Activated B cell treated with CpG ODN at 0.5 μM for 24 hours (primary cell): ENCODE measurements around the gene PROK2. TPM values are rescaled to one million over a fixed set of nuclear protein-coding genes. Genes with fewer than 3 reads are reported as not detected.

Source experiments
- ATAC-seq: fragments of 200-7000 bp; cut with Tn5 transposase; one replicate; pipeline ENCODE4 v1.10.0; 2021; ENCODE audit warnings: low read depth, mild to moderate bottlenecking, moderate library complexity
- CTCF ChIA-PET: fragments of 350-600 bp; sonication (Branson Sonifier 250); formaldehyde crosslinking; loops from one replicate; lab custom pipeline; 2021; ENCODE audit warnings: antibody characterized with exemption; lab: Charles Lee
- POLR2A ChIA-PET: fragments of 350-600 bp; sonication (Branson Sonifier 250); formaldehyde crosslinking; loops from one replicate; lab custom pipeline; 2021; ENCODE audit warnings: antibody characterized with exemption; lab: Charles Lee
- DNase-seq: peaks from one replicate; pipeline ENCODE4 v3.0.0; 2022
- H3K27ac Mint-ChIP-seq: one replicate; pipeline ENCODE4 v1.8.0; 2020; ENCODE audit warnings: mixed read lengths
- H3K27me3 Mint-ChIP-seq: one replicate; pipeline ENCODE4 v1.8.0; 2021; ENCODE audit warnings: mixed read lengths
- H3K36me3 Mint-ChIP-seq: one replicate; pipeline ENCODE4 v1.8.0; 2021; ENCODE audit warnings: low read depth, mixed read lengths
- H3K4me1 Mint-ChIP-seq: one replicate; pipeline ENCODE4 v1.8.0; 2021; ENCODE audit warnings: mixed read lengths
- H3K4me3 Mint-ChIP-seq: one replicate; pipeline ENCODE4 v1.8.0; 2020; ENCODE audit warnings: mild to moderate bottlenecking, mixed read lengths
- H3K9me3 Mint-ChIP-seq: one replicate; pipeline ENCODE4 v1.8.0; 2020; ENCODE audit warnings: mixed read lengths
- CTCF ChIP-seq: fragments of 200-600 bp; IDR thresholded peaks from one replicate; pipeline ENCODE4 v1.8.0; 2022; ENCODE audit warnings: antibody characterized with exemption, mild to moderate bottlenecking
- intact Hi-C: fragments of 100-400 bp; cut with micrococcal nuclease; formaldehyde crosslinking; loops from one replicate; pipeline ENCODE4 v1.15.1; 2024
- total RNA-seq: library from RNA; stranded (reverse); gene quantifications from 2 replicates; pipeline ENCODE4 v1.2.3, GENCODE V29; 2022

Gene PROK2
- total RNA-seq, 1 donor from 2014 or later = not detected

- intact Hi-C loops = loop anchor here (10.0 kb wide), 2 partner anchors 542 to 722 kb away; partner anchors contain the start of gene RYBP
- H3K9me3 Mint-ChIP-seq = no peaks in the 10 kb centered on the region
- H3K4me3 Mint-ChIP-seq = no peak overlapping the region
- CTCF ChIA-PET = interaction anchor here (2.3 kb wide), 1 partner anchor 12 kb away, joined by 6 read pairs; no protein-coding TSS in a partner anchor
- H3K27ac Mint-ChIP-seq = no peak overlapping the region
- peaks cover 14% of the 10 kb centered on the region for H3K27me3 Mint-ChIP-seq
- no peak for DNase-seq
- TF ChIP-seq CTCF = no peak
- H3K36me3 Mint-ChIP-seq = no peaks in the 10 kb centered on the region
- H3K4me1 Mint-ChIP-seq = peaks cover 31% of the 10 kb centered on the region
- ATAC-seq = no peak
- POLR2A ChIA-PET = interaction anchor here (0.6 kb wide), 1 partner anchor 744 kb away, joined by 7 read pairs; no protein-coding TSS in a partner anchor
Observed at GRCh38 chr3:71722693-71723092, 62.3 kb downstream of the PROK2 start.

Other genes starting within 250 kb of the PROK2 start
- 491 and 563 TPM in 2 replicates for gene FOXP1, start 201.4 kb downstream of the PROK2 start, total RNA-seq
- gene EIF4E3, start 59.7 kb downstream of the PROK2 start, total RNA-seq = 1.8 and 2.0 TPM in 2 replicates
- gene GPR27, start 31.3 kb downstream of the PROK2 start, total RNA-seq = not detected in 2 replicates